Measurements from ENCODE around the gene PTPRN2. TPM values are rescaled to one million over a fixed set of nuclear protein-coding genes. Genes with fewer than 3 reads are reported as not detected.

Gene PTPRN2
- total and polyA plus RNA-seq, 2 of the 13 experiments (the other 11 are each of a cell fraction or from before 2014, with no cell fraction given) = 2.5 to 24.2 TPM

- CTCF ChIA-PET (ENCODE audit: low intra/inter-chr PET ratio, low total read pairs) = no interaction called here
- Histone ChIP-seq H3K4me3 (replicated peaks in 1 of 3; ENCODE audit: insufficient read depth in 1 of 3, low read depth in 2 of 3, low read length in 3 of 3) (no peak overlapping the region), H3K9me3 (ENCODE audit: low read length) (no peaks in the 10 kb centered on the region), H4K20me1 (ENCODE audit: insufficient read depth, low read length) (no peaks in the 10 kb centered on the region), H3K27me3 (ENCODE audit: control insufficient read depth in 1 of 2, insufficient read depth in 2 of 2, low read length in 2 of 2) (peaks cover 3 to 57% of the 10 kb centered on the region in 2 experiments), H3K27ac (ENCODE audit: extremely low read length, insufficient read depth, low read length) (no peak overlapping the region), H3K36me3 (replicated peaks in 1 of 2; ENCODE audit: control insufficient read depth in 1 of 2, insufficient read depth in 2 of 2, low read length in 2 of 2) (no peaks in the 10 kb centered on the region), H3K9ac (ENCODE audit: insufficient read depth, low read depth, low read length) (no peak overlapping the region), H3K4me2 (ENCODE audit: low read depth, low read length) (no peak overlapping the region), H3K79me2 (ENCODE audit: insufficient read depth, low read length) (no peaks in the 10 kb centered on the region), H3K4me1 (ENCODE audit: insufficient read depth, low read length) (no peaks in the 10 kb centered on the region; the same call in 1 of the 2 replicates), H2AFZ (ENCODE audit: low read length) (no peak overlapping the region)
- WGBS (ENCODE audit: low lambda C conversion rate) = 44% methylated on average over 7 of the region's 12 CpGs
- no peak for TF ChIP-seq HHEX (CRISPR knock-in tag; IDR thresholded peaks at IDR 0.05)
- TF ChIP-seq ZIK1 (CRISPR knock-in tag; IDR thresholded peaks at IDR 0.05; ENCODE audit: borderline replicate concordance, low read depth) = no peak
- intact Hi-C loops (cut with micrococcal nuclease; ENCODE audit: unreplicated experiment) = no loop called here
- ATAC-seq = peak; percentile 57; the same call in 2 of the 3 replicates
- DNase-seq (ENCODE audit: low spot score) = no peak
- in situ Hi-C loops (cut with HindIII; ENCODE audit: extremely low pct_ligation_motif_present, low pct_unique_long_range_greater_than_20kb) = no loop called here
- no peak for FAIRE-seq
- POLR2A ChIA-PET = no interaction called here
- no TSS peak for BruUV-seq (replicated peaks)
Measured at GRCh38 chr7:157587051-157587804, 1000.4 kb downstream of the PTPRN2 start.

DNA sequence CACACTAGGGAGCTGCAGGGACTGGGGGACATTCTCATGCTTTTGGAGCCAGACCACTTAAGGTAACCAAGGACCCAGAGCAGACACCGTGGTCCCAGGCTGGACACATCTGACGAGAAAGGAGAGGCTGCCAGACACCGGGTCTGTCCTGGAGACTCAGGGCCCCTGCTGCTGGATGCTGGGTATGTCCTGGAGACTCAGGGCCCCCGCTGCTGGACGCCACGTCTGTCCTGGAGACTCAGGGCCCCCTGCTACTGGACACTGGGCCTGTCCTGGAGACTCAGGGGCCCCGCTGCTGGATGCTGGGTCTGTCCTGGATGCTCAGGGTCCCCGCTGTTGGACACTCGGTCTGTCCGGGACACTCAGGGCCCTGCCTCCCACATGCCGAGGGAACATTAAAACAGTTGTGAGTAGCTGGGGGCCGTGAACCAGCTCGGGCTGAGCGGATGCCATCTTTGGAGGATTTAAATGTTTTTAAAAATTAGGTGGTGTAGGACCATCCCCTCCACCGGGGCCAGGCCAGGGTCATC lies 1001.1 kb downstream of the PTPRN2 start:
- in situ Hi-C loops (cut with HindIII; ENCODE audit: extremely low pct_ligation_motif_present, low pct_unique_long_range_greater_than_20kb) (no loop called here), intact Hi-C loops (cut with micrococcal nuclease; ENCODE audit: unreplicated experiment) (no loop called here)
- H3K4me3 ChIP-seq (replicated peaks in 1 of 3; ENCODE audit: insufficient read depth in 1 of 3, low read depth in 2 of 3, low read length in 3 of 3) = no peak overlapping the region
- 60% methylated on average over 3 of the region's 15 CpGs for WGBS (ENCODE audit: low lambda C conversion rate)
- ChIA-PET POLR2A (no interaction called here), CTCF (ENCODE audit: low intra/inter-chr PET ratio, low total read pairs) (no interaction called here)
- H3K79me2 ChIP-seq (ENCODE audit: insufficient read depth, low read length) = no peaks in the 10 kb centered on the region
- H3K4me1 ChIP-seq (ENCODE audit: insufficient read depth, low read length) = no peaks in the 10 kb centered on the region; the same call in 1 of the 2 replicates
- FAIRE-seq (no peak), ATAC-seq (no peak; the same call in 1 of the 3 replicates), DNase-seq (ENCODE audit: low spot score) (no peak)
- no peaks in the 10 kb centered on the region for H3K36me3 ChIP-seq (replicated peaks in 1 of 2; ENCODE audit: control insufficient read depth in 1 of 2, insufficient read depth in 2 of 2, low read length in 2 of 2)
- no peak overlapping the region for H3K27ac ChIP-seq (ENCODE audit: extremely low read length, insufficient read depth, low read length)
- no peaks in the 10 kb centered on the region for H3K9me3 ChIP-seq (ENCODE audit: low read length)
- no peak overlapping the region for H3K4me2 ChIP-seq (ENCODE audit: low read depth, low read length)
- TF ChIP-seq PRPF4 (IDR thresholded peaks at IDR 0.05; ENCODE audit: low read depth, low read length, poor library complexity, severe bottlenecking) (no peak), AGO2 (optimal IDR thresholded peaks at IDR 0.05; ENCODE audit: low read depth, low read length) (no peak), ZNF550 (CRISPR knock-in tag; IDR thresholded peaks at IDR 0.05; ENCODE audit: borderline replicate concordance) (no peak), ARHGAP35 (CRISPR knock-in tag; IDR thresholded peaks at IDR 0.05; ENCODE audit: borderline replicate concordance) (no peak), THAP11 (CRISPR knock-in tag; IDR thresholded peaks at IDR 0.05) (no peak), ZNF678 (CRISPR knock-in tag; IDR thresholded peaks at IDR 0.05) (no peak)
- TF ChIP-seq, protein P1, sequence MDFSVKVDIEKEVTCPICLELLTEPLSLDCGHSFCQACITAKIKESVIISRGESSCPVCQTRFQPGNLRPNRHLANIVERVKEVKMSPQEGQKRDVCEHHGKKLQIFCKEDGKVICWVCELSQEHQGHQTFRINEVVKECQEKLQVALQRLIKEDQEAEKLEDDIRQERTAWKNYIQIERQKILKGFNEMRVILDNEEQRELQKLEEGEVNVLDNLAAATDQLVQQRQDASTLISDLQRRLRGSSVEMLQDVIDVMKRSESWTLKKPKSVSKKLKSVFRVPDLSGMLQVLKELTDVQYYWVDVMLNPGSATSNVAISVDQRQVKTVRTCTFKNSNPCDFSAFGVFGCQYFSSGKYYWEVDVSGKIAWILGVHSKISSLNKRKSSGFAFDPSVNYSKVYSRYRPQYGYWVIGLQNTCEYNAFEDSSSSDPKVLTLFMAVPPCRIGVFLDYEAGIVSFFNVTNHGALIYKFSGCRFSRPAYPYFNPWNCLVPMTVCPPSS (IDR thresholded peaks at IDR 0.05) = no peak
- TF ChIP-seq, protein P2, sequence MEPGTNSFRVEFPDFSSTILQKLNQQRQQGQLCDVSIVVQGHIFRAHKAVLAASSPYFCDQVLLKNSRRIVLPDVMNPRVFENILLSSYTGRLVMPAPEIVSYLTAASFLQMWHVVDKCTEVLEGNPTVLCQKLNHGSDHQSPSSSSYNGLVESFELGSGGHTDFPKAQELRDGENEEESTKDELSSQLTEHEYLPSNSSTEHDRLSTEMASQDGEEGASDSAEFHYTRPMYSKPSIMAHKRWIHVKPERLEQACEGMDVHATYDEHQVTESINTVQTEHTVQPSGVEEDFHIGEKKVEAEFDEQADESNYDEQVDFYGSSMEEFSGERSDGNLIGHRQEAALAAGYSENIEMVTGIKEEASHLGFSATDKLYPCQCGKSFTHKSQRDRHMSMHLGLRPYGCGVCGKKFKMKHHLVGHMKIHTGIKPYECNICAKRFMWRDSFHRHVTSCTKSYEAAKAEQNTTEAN (CRISPR knock-in tag; conservative IDR thresholded peaks at IDR 0.05) = no peak
- no peak overlapping the region for H2AFZ ChIP-seq (ENCODE audit: low read length)
- no TSS peak for BruUV-seq (replicated peaks)
- no peaks in the 10 kb centered on the region for H4K20me1 ChIP-seq (ENCODE audit: insufficient read depth, low read length)
- no peak overlapping the region for H3K9ac ChIP-seq (ENCODE audit: insufficient read depth, low read depth, low read length)
- H3K27me3 ChIP-seq (ENCODE audit: control insufficient read depth in 1 of 2, insufficient read depth in 2 of 2, low read length in 2 of 2) = peaks cover 3 to 64% of the 10 kb centered on the region in 2 experiments
